ENCODE data around the gene AP5B1.

The AP5B1 gene

GRCh38 chr11:65780770-65781151, at the start of gene AP5B1:
AP5B1 (minus strand) TSS chr11:65780976; CDS start chr11:65780591, 385 bp downstream.
- DNase-seq: peak; percentile 59 to 72

- no peak for DNase-seq
These were observed 48.7 kb upstream of the AP5B1 start for GRCh38 chr11:65829459-65829858.

GRCh38 chr11:65826984-65827735, 46.4 kb upstream of the AP5B1 start:
- no peak for DNase-seq

- DNase-seq: no peak
These were observed 42.2 kb upstream of the AP5B1 start for GRCh38 chr11:65822776-65823528.

- no peak for DNase-seq
These were observed 40.3 kb upstream of the AP5B1 start for GRCh38 chr11:65821107-65821506.

- peak; percentile 99 for DNase-seq
These were observed 37.3 kb upstream of the AP5B1 start for GRCh38 chr11:65817835-65818680.

- no peak for DNase-seq
These were observed 36.6 kb upstream of the AP5B1 start for GRCh38 chr11:65817312-65817834.

- no peak for DNase-seq
These were observed 35.9 kb upstream of the AP5B1 start for GRCh38 chr11:65816696-65817095.

- no peak for DNase-seq
These were observed 34.3 kb upstream of the AP5B1 start for GRCh38 chr11:65814986-65815565.

GRCh38 chr11:65814131-65814985, 33.6 kb upstream of the AP5B1 start:
- no peak for DNase-seq

GRCh38 chr11:65811764-65812475, 31.1 kb upstream of the AP5B1 start:
- no peak for DNase-seq

- no peak for DNase-seq
These were observed 29.5 kb upstream of the AP5B1 start for GRCh38 chr11:65810046-65810868.

GRCh38 chr11:65809496-65809895, 28.7 kb upstream of the AP5B1 start:
- no peak for DNase-seq

- DNase-seq: no peak
These were observed 28.1 kb upstream of the AP5B1 start for GRCh38 chr11:65808744-65809341.

- DNase-seq: no peak
These were observed 26.2 kb upstream of the AP5B1 start for GRCh38 chr11:65806979-65807378.

GRCh38 chr11:65803797-65804492, 23.2 kb upstream of the AP5B1 start:
- DNase-seq: no peak

- no peak for DNase-seq
These were observed 22.1 kb upstream of the AP5B1 start for GRCh38 chr11:65802841-65803240.

GRCh38 chr11:65801153-65801987, 20.6 kb upstream of the AP5B1 start:
- DNase-seq: no peak

Measured in stimulated activated CD4-positive, alpha-beta T cell treated with anti-CD3 and anti-CD28 coated beads, Interleukin-2, amount 100 ng/mL, for 48 hours (primary cell).